HFFc6 (cell line): Measurements from ENCODE around the gene TPX2. TPM values are rescaled to one million over a fixed set of nuclear protein-coding genes. Genes with fewer than 3 reads are reported as not detected.

Source experiments
- DNase-seq: peaks from one replicate; pipeline ENCODE4 v3.0.0-alpha.2; 2018
- H3K27ac Mint-ChIP-seq: 2 replicates; pipeline ENCODE4 v1.8.0; 2020; ENCODE audit warnings: mild to moderate bottlenecking, mixed read lengths
- H3K27me3 Mint-ChIP-seq: 2 replicates; pipeline ENCODE4 v1.8.0; 2021; ENCODE audit warnings: mild to moderate bottlenecking, moderate library complexity, mixed read lengths; ENCODE audit not compliant: insufficient read depth
- H3K36me3 Mint-ChIP-seq: 2 replicates; pipeline ENCODE4 v1.8.0; 2021; ENCODE audit warnings: low read depth, mixed read lengths
- H3K4me1 Mint-ChIP-seq: 2 replicates; pipeline ENCODE4 v1.8.0; 2020; ENCODE audit warnings: low read depth, mixed read lengths
- H3K4me3 Mint-ChIP-seq: 2 replicates; pipeline ENCODE4 v1.8.0; 2020; ENCODE audit warnings: mild to moderate bottlenecking, moderate library complexity, mixed read lengths
- H3K9me3 Mint-ChIP-seq: 2 replicates; pipeline ENCODE4 v1.8.0; 2020; ENCODE audit warnings: mild to moderate bottlenecking, mixed read lengths
- total RNA-seq, 6 experiments: library from RNA; stranded (reverse); fragmentation: NEBNext Ultra II Directional; extraction: Animal tissue kit (Norgen Biotek cat#: 25700); gene quantifications; 2 replicates in 1 of 6; 3 replicates in 5 of 6; pipeline ENCODE4 v1.2.3, GENCODE V29; 2021
- TF ChIP-seq, protein P1 (sequence below): fragments of 200-600 bp; sonication (generic); IDR thresholded peaks from 2 replicates; pipeline ENCODE4 v1.5.0; 2021; ENCODE audit warnings: antibody characterized with exemption, mild to moderate bottlenecking

Gene TPX2
- total RNA-seq, 6 experiments from 2014 or later, result 51.0 to 117 (median 107) TPM

DNA sequence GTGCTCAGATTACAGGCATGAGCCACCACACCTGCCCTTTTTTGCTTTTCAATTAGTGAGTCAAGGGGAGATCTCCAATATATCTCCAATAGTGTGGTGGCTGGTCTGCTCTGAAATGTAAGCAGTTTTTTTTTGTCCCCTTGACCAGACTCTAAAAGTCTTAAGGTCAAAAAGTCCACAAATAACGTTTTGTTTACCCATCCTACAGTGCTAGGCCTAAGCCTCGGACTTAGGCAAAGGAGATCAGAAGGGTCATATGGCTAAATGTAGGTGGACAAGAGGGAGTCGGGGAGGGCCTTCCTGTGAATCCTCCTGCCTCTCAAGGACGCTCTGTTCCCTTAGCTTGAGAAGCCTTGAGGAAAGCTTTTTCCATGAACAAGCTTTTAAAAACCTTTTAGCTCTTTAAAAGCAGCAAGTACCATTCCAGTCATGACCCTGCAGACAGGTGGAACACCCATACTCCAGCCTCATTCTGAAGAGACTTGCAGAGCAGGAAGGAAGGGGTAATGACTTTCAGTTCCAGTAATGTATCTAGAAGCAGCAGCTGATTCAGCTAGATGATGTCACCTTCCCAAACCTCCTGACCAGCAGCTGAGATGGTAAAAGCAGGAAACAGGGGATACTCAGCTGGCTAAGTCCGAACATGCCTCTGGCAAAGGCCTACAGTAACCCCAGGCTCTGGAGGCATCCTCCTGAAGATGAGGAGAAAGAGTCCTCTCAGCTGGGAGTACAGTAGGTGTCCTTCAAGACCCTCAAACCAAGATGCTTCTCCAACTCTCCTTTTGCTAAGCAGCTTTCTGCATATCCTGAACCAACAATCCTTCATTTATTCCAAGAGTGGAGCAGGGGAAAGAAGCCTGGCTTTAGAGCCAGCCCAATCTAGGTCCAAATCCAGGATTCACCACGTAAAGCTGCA is 40.0 kb upstream of the TPX2 start:
- peak overlapping the region; percentile 93 for H3K27ac Mint-ChIP-seq
- H3K27me3 Mint-ChIP-seq, result peaks cover 6% of the 10 kb centered on the region
- peaks cover 74% of the 10 kb centered on the region for H3K4me1 Mint-ChIP-seq
- no peaks in the 10 kb centered on the region for H3K9me3 Mint-ChIP-seq
- H3K36me3 Mint-ChIP-seq, result peaks cover 59% of the 10 kb centered on the region
- peak; percentile 90 for DNase-seq
- H3K4me3 Mint-ChIP-seq, result peak overlapping the region; percentile 60; the same call in 1 of the 2 replicates
- TF ChIP-seq, protein P1, sequence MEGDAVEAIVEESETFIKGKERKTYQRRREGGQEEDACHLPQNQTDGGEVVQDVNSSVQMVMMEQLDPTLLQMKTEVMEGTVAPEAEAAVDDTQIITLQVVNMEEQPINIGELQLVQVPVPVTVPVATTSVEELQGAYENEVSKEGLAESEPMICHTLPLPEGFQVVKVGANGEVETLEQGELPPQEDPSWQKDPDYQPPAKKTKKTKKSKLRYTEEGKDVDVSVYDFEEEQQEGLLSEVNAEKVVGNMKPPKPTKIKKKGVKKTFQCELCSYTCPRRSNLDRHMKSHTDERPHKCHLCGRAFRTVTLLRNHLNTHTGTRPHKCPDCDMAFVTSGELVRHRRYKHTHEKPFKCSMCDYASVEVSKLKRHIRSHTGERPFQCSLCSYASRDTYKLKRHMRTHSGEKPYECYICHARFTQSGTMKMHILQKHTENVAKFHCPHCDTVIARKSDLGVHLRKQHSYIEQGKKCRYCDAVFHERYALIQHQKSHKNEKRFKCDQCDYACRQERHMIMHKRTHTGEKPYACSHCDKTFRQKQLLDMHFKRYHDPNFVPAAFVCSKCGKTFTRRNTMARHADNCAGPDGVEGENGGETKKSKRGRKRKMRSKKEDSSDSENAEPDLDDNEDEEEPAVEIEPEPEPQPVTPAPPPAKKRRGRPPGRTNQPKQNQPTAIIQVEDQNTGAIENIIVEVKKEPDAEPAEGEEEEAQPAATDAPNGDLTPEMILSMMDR, result no peak

DNA sequence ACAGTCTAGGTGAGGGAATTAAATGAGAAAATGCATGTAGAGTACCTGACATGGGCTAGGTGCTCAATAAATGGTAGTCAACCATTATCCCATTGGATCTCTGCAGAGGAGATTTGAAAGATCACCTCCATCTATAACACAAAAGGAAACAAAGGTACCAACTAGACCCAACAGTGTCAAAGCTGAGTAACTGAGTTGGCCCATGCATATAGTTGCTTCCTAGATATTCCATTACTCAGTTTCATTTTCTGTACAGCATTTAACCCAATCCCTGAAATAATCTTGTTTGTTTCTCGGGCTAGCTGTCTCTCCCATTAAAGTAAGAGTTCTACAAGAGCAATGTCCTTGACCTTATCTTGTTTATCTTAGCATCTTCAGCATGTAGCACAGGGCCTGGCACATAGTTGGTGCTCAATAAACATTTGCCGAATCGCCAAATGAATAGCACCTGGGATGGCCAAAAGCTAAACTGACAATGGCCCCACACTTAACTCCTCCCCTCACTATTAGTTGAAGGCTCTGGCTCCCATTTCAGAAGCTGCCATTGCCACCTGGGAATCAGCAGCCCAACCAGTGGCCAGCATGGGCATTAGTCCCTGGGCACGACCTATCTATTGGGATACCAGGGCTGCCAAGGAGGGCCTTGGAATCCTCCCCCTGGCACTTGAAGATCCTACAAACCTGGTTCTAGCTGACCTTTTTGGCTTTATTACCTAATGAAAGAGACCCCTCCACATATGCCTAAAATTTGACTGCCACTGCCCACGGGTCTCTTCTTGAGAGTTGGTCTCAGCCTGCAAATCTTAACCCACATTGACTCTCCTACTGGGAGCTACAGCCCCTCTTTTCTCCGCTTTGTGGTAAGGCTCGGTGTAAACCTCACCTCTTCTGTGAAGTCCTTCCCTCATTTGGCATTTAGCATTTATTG is 39.0 kb upstream of the TPX2 start:
- H3K4me1 Mint-ChIP-seq, result peaks cover 74% of the 10 kb centered on the region
- H3K27me3 Mint-ChIP-seq, result peaks cover 6% of the 10 kb centered on the region
- TF ChIP-seq, protein P1, result no peak
- H3K9me3 Mint-ChIP-seq, result no peaks in the 10 kb centered on the region
- H3K36me3 Mint-ChIP-seq, result peaks cover 55% of the 10 kb centered on the region
- H3K4me3 Mint-ChIP-seq, result no peak overlapping the region
- H3K27ac Mint-ChIP-seq, result peak overlapping the region; percentile 93
- no peak for DNase-seq

DNA sequence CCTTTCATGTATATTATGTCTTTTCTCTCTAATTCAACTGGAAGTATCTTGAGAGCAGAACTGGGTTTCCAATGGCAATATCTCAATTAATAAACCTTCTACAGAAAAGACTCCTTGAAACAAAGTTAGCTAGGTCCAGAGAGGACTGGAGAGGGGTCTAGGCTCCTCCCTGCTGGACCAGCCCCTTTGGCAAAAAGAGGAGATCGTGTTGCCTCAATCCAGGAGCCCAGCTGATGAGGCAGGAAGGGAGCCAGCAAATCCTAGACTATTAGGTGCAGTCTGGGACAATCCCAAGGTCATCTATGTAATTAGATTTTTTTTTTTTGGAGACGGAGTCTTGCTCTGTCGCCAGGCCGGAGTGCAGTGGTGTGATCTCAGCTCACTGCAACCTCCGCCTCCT is 38.3 kb upstream of the TPX2 start:
- Mint-ChIP-seq H3K4me1 (peaks cover 74% of the 10 kb centered on the region), H3K27ac (peak overlapping the region; percentile 93), H3K36me3 (peaks cover 51% of the 10 kb centered on the region), H3K9me3 (no peaks in the 10 kb centered on the region), H3K4me3 (no peak overlapping the region), H3K27me3 (peaks cover 6% of the 10 kb centered on the region)
- TF ChIP-seq, protein P1, result no peak
- no peak for DNase-seq

DNA sequence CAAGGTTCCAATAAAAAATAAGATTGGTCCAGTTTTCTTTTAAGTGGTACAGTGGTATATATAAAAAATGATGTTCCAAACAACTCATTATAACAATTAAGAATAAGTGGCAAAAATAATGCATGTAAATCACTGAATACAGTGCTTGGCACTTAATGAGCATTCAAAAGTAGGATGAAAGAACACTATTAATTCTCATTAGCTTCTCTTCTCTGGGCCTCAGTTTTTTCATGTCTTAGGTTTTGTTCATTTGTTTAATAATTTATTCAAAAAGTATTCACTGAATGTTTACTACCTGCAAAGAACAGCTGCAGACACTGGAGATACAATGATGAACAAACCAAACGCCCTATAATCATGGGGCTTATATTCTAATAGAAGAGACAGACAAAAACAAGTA is 37.5 kb upstream of the TPX2 start:
- TF ChIP-seq, protein P1, result no peak
- Mint-ChIP-seq H3K9me3 (no peaks in the 10 kb centered on the region), H3K27ac (peak overlapping the region; percentile 75), H3K36me3 (peaks cover 46% of the 10 kb centered on the region), H3K27me3 (peaks cover 4% of the 10 kb centered on the region), H3K4me3 (no peak overlapping the region), H3K4me1 (peaks cover 74% of the 10 kb centered on the region)
- DNase-seq, result no peak

DNA sequence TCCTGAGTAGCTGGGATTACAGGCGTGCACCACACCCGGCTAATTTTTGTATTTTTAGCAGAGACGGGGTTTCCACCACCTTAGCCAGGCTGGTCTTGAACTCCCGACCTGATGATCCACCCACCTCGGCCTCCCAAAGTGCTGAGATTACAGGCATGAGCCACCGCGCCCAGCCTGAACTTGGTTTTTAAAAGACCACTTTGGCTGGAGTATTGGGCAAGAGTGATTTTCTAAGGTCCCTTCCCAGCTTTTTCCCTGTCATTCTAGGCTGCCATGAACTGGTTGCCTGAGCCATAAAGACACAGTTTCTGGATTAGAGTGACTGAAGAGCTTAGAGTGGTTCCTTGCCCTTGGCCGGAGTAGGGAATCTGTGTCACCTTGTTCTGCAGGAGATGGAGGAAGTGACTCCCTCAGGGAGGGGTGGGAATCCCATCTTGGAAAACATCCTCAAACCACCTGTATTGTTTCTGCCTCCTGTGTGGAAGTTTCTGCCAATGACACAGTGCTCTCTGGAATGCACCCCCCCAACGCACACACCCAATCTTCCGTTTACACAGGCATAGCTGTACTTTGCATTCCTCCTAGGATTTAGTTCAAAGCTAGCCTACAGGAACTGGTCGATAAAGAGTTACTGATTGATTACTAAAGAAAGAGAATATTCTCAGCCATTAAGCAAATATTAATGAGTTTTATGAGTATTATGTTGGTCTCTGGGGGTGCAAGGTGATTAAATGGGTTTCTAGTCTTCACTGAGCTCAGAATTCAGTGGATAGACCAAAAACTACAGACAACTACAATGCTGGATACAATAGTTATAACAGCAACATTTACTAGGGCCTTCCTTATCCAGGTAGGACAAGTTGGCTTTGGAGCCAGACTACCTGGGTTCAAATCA is 34.6 kb upstream of the TPX2 start:
- TF ChIP-seq, protein P1, result no peak
- peak overlapping the region; percentile 71 for H3K27ac Mint-ChIP-seq
- peaks cover 62% of the 10 kb centered on the region for H3K4me1 Mint-ChIP-seq
- peaks cover 2% of the 10 kb centered on the region; the same call in 1 of the 2 replicates for H3K27me3 Mint-ChIP-seq
- peak; percentile 25 for DNase-seq
- peaks cover 57% of the 10 kb centered on the region for H3K36me3 Mint-ChIP-seq
- peak overlapping the region; percentile 42 for H3K4me3 Mint-ChIP-seq
- H3K9me3 Mint-ChIP-seq, result no peaks in the 10 kb centered on the region
